HepG2 (cell line): ENCODE results near the gene SALL4. TPM values are rescaled to one million over a fixed set of nuclear protein-coding genes. Genes with fewer than 3 reads are reported as not detected.
A peak's percentile ranks its signal among the peaks of the same experiment; 100 is the strongest.

Experiments used
- LCORL ChIP-seq, 2 experiments: fragments of 450-650 bp in 1 of 2; sonication (generic) in 1 of 2; formaldehyde crosslinking in 1 of 2; IDR thresholded peaks; 2 replicates each; pipeline versions ENCODE4 v1.5.0 to v1.6.1; 2017 to 2020; ENCODE audit warnings: antibody characterized with exemption in 1 of 2, missing genetic modification reagents in 1 of 2
- MED13 ChIP-seq: sonication (generic); formaldehyde crosslinking; IDR thresholded peaks from 2 replicates; pipeline ENCODE4 v1.5.0; 2020; ENCODE audit warnings: missing genetic modification reagents
- MTERF4 ChIP-seq: sonication (generic); formaldehyde crosslinking; IDR thresholded peaks from 2 replicates; pipeline ENCODE4 v1.8.0; 2023; ENCODE audit warnings: mild to moderate bottlenecking, missing genetic modification reagents
- MXI1 ChIP-seq: IDR thresholded peaks from 3 replicates; pipeline ENCODE4 v1.6.1; 2012; ENCODE audit warnings: low read depth, low read length, inconsistent platforms, borderline replicate concordance
- NCOA1 ChIP-seq: sonication (generic); formaldehyde crosslinking; IDR thresholded peaks from 2 replicates; pipeline ENCODE4 v1.9.0; 2021; ENCODE audit warnings: missing genetic modification reagents
- NFE2L2 ChIP-seq: fragments of 150-350 bp; IDR thresholded peaks from 2 replicates; pipeline ENCODE4 v1.6.1; 2014; ENCODE audit warnings: low read length
- NFIC ChIP-seq: IDR thresholded peaks from 2 replicates; pipeline ENCODE4 v1.6.1; 2012; ENCODE audit warnings: mild to moderate bottlenecking, low read length, inconsistent platforms
- SATB2 ChIP-seq: sonication (generic); formaldehyde crosslinking; IDR thresholded peaks from 2 replicates; pipeline ENCODE4 v1.5.0; 2020; ENCODE audit warnings: missing genetic modification reagents
- STAG1 ChIP-seq: sonication (generic); formaldehyde crosslinking; IDR thresholded peaks from 2 replicates; pipeline ENCODE4 v1.4.0; 2020; ENCODE audit warnings: missing genetic modification reagents
- TBL1XR1 ChIP-seq: fragments of 150-350 bp; IDR thresholded peaks from 2 replicates; pipeline ENCODE4 v1.6.1; 2014; ENCODE audit warnings: borderline replicate concordance, low read length; ENCODE audit not compliant: partially characterized antibody
- U2AF2 ChIP-seq: fragments of 200-400 bp; formaldehyde crosslinking; IDR thresholded peaks from 2 replicates; pipeline ENCODE4 v1.6.1; 2017; ENCODE audit warnings: low read depth, mild to moderate bottlenecking, low read length
- YEATS2 ChIP-seq: sonication (generic); formaldehyde crosslinking; IDR thresholded peaks from 2 replicates; pipeline ENCODE4 v1.4.0; 2020; ENCODE audit warnings: missing genetic modification reagents, borderline replicate concordance
- ZBTB38 ChIP-seq: sonication (generic); formaldehyde crosslinking; IDR thresholded peaks from 2 replicates; pipeline ENCODE4 v1.5.1; 2020; ENCODE audit warnings: mild to moderate bottlenecking, missing genetic modification reagents
- ZNF232 ChIP-seq: sonication (generic); formaldehyde crosslinking; IDR thresholded peaks from 2 replicates; pipeline ENCODE4 v1.4.0; 2020; ENCODE audit warnings: missing genetic modification reagents, borderline replicate concordance
- ZNF234 ChIP-seq: sonication (generic); formaldehyde crosslinking; conservative IDR thresholded peaks from 2 replicates; pipeline ENCODE4 v1.5.1; 2020; ENCODE audit warnings: mild to moderate bottlenecking, missing genetic modification reagents
- ZNF350 ChIP-seq: sonication (generic); formaldehyde crosslinking; IDR thresholded peaks from 2 replicates; pipeline ENCODE4 v1.4.0; 2020; ENCODE audit warnings: mild to moderate bottlenecking, low read depth, missing genetic modification reagents, borderline replicate concordance
- ZNF550 ChIP-seq: sonication (generic); formaldehyde crosslinking; IDR thresholded peaks from 2 replicates; pipeline ENCODE4 v1.4.0; 2020; ENCODE audit warnings: mild to moderate bottlenecking, missing genetic modification reagents, borderline replicate concordance
- ZNF646 ChIP-seq: sonication (generic); formaldehyde crosslinking; IDR thresholded peaks from 2 replicates; pipeline ENCODE4 v1.9.0; 2021; ENCODE audit warnings: mild to moderate bottlenecking, missing genetic modification reagents
- polyA plus RNA-seq, 8 experiments: library from polyadenylated mRNA; depleted of rRNA in 3 of 8; stranded (reverse) in 7 of 8; unstranded in 1 of 8; fragments of >200 nt; fragmentation: Illumina TruSeq in 4 of 8; extraction: Trizol in 4 of 8; gene quantifications; 2 replicates each; pipeline versions ENCODE4 v1.2.1 to v1.2.3, GENCODE V29; 2011 to 2016; ENCODE audit warnings: low read depth in 4 of 8, missing spikeins in 1 of 8, mixed read lengths in 1 of 8; ENCODE audit not compliant: insufficient read depth in 1 of 8
- total RNA-seq, 5 experiments: library from RNA; depleted of rRNA; stranded (reverse); fragments of >200 nt; fragmentation: Illumina TruSeq; extraction: Trizol; gene quantifications; 2 replicates each; pipeline ENCODE4 v1.2.3, GENCODE V29; 2016; ENCODE audit warnings: low read depth in 1 of 5
- TF ChIP-seq, protein P1 (sequence below): sonication (generic); formaldehyde crosslinking; IDR thresholded peaks from 2 replicates; pipeline ENCODE4 v1.5.0; 2020; ENCODE audit warnings: mild to moderate bottlenecking, missing genetic modification reagents
- TF ChIP-seq, protein P2 (sequence below): sonication (generic); formaldehyde crosslinking; IDR thresholded peaks from 2 replicates; pipeline ENCODE4 v1.8.1; 2023; ENCODE audit warnings: mild to moderate bottlenecking, inconsistent platforms, moderate library complexity, missing genetic modification reagents, borderline replicate concordance

Gene SALL4
- total and polyA plus RNA-seq, 2 of the 13 experiments (the other 11 are each of a cell fraction or from before 2014, with no cell fraction given) = 0.33 to 1.8 TPM

DNA sequence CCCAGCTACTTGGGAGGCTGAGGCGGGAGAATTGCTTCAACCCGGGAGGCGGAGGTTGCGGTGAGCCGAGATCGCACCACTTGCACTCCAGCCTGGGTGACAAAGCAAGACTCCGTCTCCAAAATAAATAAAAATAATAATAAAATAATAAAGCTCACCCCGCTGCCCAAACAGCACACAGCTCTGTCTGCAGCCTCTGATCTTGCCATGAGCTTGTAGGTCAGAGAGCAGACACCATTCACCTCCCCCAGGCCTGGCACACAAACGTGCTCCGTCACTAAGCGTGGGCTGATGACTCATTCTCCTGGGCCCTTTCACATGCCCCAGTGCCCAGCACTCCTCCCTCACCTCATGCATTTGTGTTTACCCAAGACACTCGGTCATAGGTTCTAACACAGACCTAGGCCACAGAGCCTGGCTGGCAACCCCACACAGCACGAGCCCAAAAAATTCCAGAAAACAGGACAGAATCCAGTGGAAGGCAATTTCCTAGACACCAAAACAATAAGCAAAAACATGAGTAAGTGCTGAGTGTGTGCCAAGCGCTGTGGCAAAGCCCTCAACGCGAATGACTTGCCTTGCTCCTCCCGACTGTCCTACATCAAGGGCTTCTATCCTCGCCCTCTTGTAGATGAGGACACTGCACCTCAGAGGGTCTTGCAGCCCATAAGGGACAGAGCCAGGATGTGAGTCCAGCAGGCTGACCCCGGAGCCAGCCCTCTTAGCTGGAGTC, 52.1 kb downstream of the SALL4 start (continued):
- no peak for TF ChIP-seq ZNF646 (CRISPR knock-in tag)
- peak; percentile 8; the same call in 1 of the 2 replicates for TF ChIP-seq STAG1
- no peak; the same call in 1 of the 2 replicates for TF ChIP-seq NFIC
- TF ChIP-seq MXI1 = peak; percentile 88; the same call in 2 of the 3 replicates
- TF ChIP-seq SATB2 (CRISPR knock-in tag) = no peak
- TF ChIP-seq ZNF234 = no peak
- TF ChIP-seq MTERF4 = peak; percentile 90
- peak; percentile 64; the same call in 1 of the 2 replicates for TF ChIP-seq YEATS2
- TF ChIP-seq, protein P1, sequence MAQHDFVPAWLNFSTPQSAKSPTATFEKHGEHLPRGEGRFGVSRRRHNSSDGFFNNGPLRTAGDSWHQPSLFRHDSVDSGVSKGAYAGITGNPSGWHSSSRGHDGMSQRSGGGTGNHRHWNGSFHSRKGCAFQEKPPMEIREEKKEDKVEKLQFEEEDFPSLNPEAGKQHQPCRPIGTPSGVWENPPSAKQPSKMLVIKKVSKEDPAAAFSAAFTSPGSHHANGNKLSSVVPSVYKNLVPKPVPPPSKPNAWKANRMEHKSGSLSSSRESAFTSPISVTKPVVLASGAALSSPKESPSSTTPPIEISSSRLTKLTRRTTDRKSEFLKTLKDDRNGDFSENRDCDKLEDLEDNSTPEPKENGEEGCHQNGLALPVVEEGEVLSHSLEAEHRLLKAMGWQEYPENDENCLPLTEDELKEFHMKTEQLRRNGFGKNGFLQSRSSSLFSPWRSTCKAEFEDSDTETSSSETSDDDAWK (CRISPR knock-in tag) = no peak
- no peak for TF ChIP-seq LCORL (IDR thresholded peaks at IDR 0.05)
- peak; percentile 65; the same call in 1 of the 2 replicates for TF ChIP-seq LCORL (CRISPR knock-in tag; IDR thresholded peaks at IDR 0.05)
- TF ChIP-seq, protein P2, sequence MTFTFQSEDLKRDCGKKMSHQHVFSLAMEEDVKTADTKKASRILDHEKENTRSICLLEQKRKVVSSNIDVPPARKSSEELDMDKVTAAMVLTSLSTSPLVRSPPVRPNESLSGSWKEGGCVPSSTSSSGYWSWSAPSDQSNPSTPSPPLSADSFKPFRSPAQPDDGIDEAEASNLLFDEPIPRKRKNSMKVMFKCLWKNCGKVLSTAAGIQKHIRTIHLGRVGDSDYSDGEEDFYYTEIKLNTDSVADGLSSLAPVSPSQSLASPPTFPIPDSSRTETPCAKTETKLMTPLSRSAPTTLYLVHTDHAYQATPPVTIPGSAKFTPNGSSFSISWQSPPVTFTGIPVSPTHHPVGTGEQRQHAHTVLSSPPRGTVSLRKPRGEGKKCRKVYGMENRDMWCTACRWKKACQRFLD (CRISPR knock-in tag) = no peak
- no peak for TF ChIP-seq NCOA1 (CRISPR knock-in tag)
- TF ChIP-seq ZBTB38 = peak; percentile 98
- no peak for TF ChIP-seq MED13
- TF ChIP-seq ZNF232 (CRISPR knock-in tag) = peak; percentile 29; the same call in 1 of the 2 replicates
- TF ChIP-seq ZNF350 (CRISPR knock-in tag) = peak; percentile 76
- no peak for TF ChIP-seq U2AF2
- TF ChIP-seq TBL1XR1 = peak; percentile 82
- no peak for TF ChIP-seq ZNF550
- peak; percentile 66; the same call in 1 of the 2 replicates for TF ChIP-seq NFE2L2
